ENCODE measurements around the gene ADCY2. TPM values are rescaled to one million over a fixed set of nuclear protein-coding genes. Genes with fewer than 3 reads are reported as not detected.
A peak's percentile ranks its signal among the peaks of the same experiment; 100 is the strongest.

The ADCY2 gene
- total RNA-seq, 4 donors from 2014 or later: 4.8 to 9.1 (median 5.7) TPM

GRCh38 chr5:7867260-7867659 lies 471.3 kb downstream of the ADCY2 start:
- 80% methylated on average over 3 of the region's 3 CpGs for WGBS
- TF ChIP-seq EP300 (IDR thresholded peaks at IDR 0.05): no peak
- TF ChIP-seq POLR2AphosphoS5 (IDR thresholded peaks at IDR 0.05): no peak
- no peak for TF ChIP-seq CTCF (IDR thresholded peaks at IDR 0.05)
- no peak for TF ChIP-seq POLR2A (IDR thresholded peaks at IDR 0.05; ENCODE audit: low read depth)
- Histone ChIP-seq H3K4me1 (peaks cover 19 to 42% (median 35%) of the 10 kb centered on the region in 4 donors), H3K27ac (replicated peaks in 1 of 4) (no peak overlapping the region), H3K9me3 (no peaks in the 10 kb centered on the region), H3K36me3 (peaks cover 0 to 34% (median 17%) of the 10 kb centered on the region in 4 donors), H3K4me3 (no peak overlapping the region), H3K27me3 (no peaks in the 10 kb centered on the region)
- intact Hi-C loops (cut with DNase I): no loop called here
- no peak for DNase-seq (ENCODE audit: extremely low spot score)

GRCh38 chr5:7868427-7868772 lies 472.5 kb downstream of the ADCY2 start:
- Histone ChIP-seq H3K4me1 (peaks cover 19 to 50% (median 35%) of the 10 kb centered on the region in 4 donors), H3K4me3 (peak overlapping the region; percentile 76 to 98 (median 90)), H3K27ac (replicated peaks in 1 of 4) (peak overlapping the region; percentile 81 to 90 (median 88)), H3K27me3 (no peaks in the 10 kb centered on the region), H3K36me3 (peaks cover 0 to 29% (median 11%) of the 10 kb centered on the region in 4 donors), H3K9me3 (no peaks in the 10 kb centered on the region)
- WGBS: under 1% methylated on average over 8 of the region's 8 CpGs
- DNase-seq (ENCODE audit: extremely low spot score): no peak
- intact Hi-C loops (cut with DNase I): no loop called here
- TF ChIP-seq POLR2AphosphoS5 (IDR thresholded peaks at IDR 0.05) (no peak), CTCF (IDR thresholded peaks at IDR 0.05) (no peak), POLR2A (IDR thresholded peaks at IDR 0.05; ENCODE audit: low read depth) (no peak), EP300 (IDR thresholded peaks at IDR 0.05) (no peak)

- TF ChIP-seq EP300 (IDR thresholded peaks at IDR 0.05) (no peak), POLR2AphosphoS5 (IDR thresholded peaks at IDR 0.05) (peak; percentile 87 to 90), POLR2A (IDR thresholded peaks at IDR 0.05; ENCODE audit: low read depth) (peak; percentile 32), CTCF (IDR thresholded peaks at IDR 0.05) (no peak)
- Histone ChIP-seq H3K36me3 (peaks cover 0 to 29% (median 11%) of the 10 kb centered on the region in 4 donors), H3K4me3 (peak within 1 kb of the TSS; percentile 76 to 98 (median 90)), H3K27ac (replicated peaks in 1 of 4) (peak within 1 kb of the TSS; percentile 81 to 90 (median 88)), H3K4me1 (peaks cover 19 to 50% (median 35%) of the 10 kb centered on the region in 4 donors), H3K9me3 (no peaks in the 10 kb centered on the region), H3K27me3 (no peaks in the 10 kb centered on the region)
- 3% methylated on average over 15 of the region's 83 CpGs for WGBS
- intact Hi-C loops (cut with DNase I): no loop called here
- peak; percentile 97 for DNase-seq (ENCODE audit: extremely low spot score)
Measured at GRCh38 chr5:7868773-7869473, 473.0 kb downstream of the ADCY2 start, which contains the start of the genes FASTKD3 and MTRR. FASTKD3 (minus strand) TSS chr5:7869031; CDS start chr5:7868083, 948 bp downstream. MTRR (plus strand) TSS chr5:7869148; CDS start chr5:7870795, 1,647 bp downstream.

- intact Hi-C loops (cut with DNase I): no loop called here
- Histone ChIP-seq H3K36me3 (peaks cover 0 to 35% (median 12%) of the 10 kb centered on the region in 4 donors), H3K27me3 (no peaks in the 10 kb centered on the region), H3K4me1 (peaks cover 19 to 50% (median 35%) of the 10 kb centered on the region in 4 donors), H3K4me3 (peak overlapping the region; percentile 76 to 98 (median 90)), H3K27ac (replicated peaks in 1 of 4) (peak overlapping the region; percentile 81 to 90 (median 88)), H3K9me3 (no peaks in the 10 kb centered on the region)
- TF ChIP-seq CTCF (IDR thresholded peaks at IDR 0.05) (no peak), POLR2A (IDR thresholded peaks at IDR 0.05; ENCODE audit: low read depth) (no peak), POLR2AphosphoS5 (IDR thresholded peaks at IDR 0.05) (no peak), EP300 (IDR thresholded peaks at IDR 0.05) (no peak)
- no peak for DNase-seq (ENCODE audit: extremely low spot score)
- WGBS: 2% methylated on average over 25 of the region's 41 CpGs
Measured at GRCh38 chr5:7869474-7870136, 473.7 kb downstream of the ADCY2 start.
